NB4 (cell line): Measurements from ENCODE around the gene RBM4B.

ENCODE experiments used
- DNase-seq: peaks from one replicate; pipeline ENCODE4 v3.0.0; 2010; ENCODE audit warnings: low read depth
- H3K4me3 ChIP-seq: one replicate; pipeline ENCODE4 v1.5.1; 2011; ENCODE audit warnings: mild to moderate bottlenecking, low read depth, low read length, moderate library complexity
- MYC ChIP-seq: IDR thresholded peaks from 2 replicates; pipeline ENCODE4 v1.6.1; 2011; ENCODE audit warnings: low read depth, low read length
- POLR2A ChIP-seq: IDR thresholded peaks from 2 replicates; pipeline ENCODE4 v1.6.1; 2011; ENCODE audit warnings: mild to moderate bottlenecking; ENCODE audit not compliant: insufficient read length; ENCODE audit errors: extremely low read depth
- TF ChIP-seq, protein P1 (sequence below): IDR thresholded peaks from 2 replicates; pipeline ENCODE4 v1.6.1; 2011; ENCODE audit warnings: low read depth, low read length
- TF ChIP-seq, protein P2 (sequence below): IDR thresholded peaks from one replicate; pipeline ENCODE4 v1.5.1; 2012; ENCODE audit warnings: low read depth, low read length

RBM4B gene

DNA sequence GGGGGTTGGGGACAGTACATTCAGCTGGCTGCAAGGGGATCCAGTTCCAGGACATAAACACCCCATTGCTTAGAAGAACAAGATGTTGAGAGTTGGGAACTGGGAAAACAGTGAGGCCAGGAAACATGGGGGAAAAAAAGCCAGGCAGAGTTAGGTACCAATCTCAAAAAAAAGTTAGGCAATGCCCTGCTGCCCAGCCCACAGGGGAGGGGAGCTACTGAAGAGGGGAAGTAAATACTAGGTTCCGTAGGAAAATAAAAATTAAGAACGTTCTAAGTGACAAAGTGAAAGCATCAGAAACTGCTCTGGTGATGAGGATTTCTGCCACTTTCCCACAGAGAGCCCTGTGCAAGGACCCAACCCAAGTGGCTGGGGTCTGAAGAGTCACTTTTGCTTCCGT, 39.3 kb upstream of the RBM4B start:
- DNase-seq = no peak
- H3K4me3 ChIP-seq = no peak overlapping the region
- no peak for TF ChIP-seq POLR2A
- TF ChIP-seq, protein P1, sequence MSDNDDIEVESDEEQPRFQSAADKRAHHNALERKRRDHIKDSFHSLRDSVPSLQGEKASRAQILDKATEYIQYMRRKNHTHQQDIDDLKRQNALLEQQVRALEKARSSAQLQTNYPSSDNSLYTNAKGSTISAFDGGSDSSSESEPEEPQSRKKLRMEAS = no peak
- no peak for TF ChIP-seq MYC
- TF ChIP-seq, protein P2, sequence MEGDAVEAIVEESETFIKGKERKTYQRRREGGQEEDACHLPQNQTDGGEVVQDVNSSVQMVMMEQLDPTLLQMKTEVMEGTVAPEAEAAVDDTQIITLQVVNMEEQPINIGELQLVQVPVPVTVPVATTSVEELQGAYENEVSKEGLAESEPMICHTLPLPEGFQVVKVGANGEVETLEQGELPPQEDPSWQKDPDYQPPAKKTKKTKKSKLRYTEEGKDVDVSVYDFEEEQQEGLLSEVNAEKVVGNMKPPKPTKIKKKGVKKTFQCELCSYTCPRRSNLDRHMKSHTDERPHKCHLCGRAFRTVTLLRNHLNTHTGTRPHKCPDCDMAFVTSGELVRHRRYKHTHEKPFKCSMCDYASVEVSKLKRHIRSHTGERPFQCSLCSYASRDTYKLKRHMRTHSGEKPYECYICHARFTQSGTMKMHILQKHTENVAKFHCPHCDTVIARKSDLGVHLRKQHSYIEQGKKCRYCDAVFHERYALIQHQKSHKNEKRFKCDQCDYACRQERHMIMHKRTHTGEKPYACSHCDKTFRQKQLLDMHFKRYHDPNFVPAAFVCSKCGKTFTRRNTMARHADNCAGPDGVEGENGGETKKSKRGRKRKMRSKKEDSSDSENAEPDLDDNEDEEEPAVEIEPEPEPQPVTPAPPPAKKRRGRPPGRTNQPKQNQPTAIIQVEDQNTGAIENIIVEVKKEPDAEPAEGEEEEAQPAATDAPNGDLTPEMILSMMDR = no peak

DNA sequence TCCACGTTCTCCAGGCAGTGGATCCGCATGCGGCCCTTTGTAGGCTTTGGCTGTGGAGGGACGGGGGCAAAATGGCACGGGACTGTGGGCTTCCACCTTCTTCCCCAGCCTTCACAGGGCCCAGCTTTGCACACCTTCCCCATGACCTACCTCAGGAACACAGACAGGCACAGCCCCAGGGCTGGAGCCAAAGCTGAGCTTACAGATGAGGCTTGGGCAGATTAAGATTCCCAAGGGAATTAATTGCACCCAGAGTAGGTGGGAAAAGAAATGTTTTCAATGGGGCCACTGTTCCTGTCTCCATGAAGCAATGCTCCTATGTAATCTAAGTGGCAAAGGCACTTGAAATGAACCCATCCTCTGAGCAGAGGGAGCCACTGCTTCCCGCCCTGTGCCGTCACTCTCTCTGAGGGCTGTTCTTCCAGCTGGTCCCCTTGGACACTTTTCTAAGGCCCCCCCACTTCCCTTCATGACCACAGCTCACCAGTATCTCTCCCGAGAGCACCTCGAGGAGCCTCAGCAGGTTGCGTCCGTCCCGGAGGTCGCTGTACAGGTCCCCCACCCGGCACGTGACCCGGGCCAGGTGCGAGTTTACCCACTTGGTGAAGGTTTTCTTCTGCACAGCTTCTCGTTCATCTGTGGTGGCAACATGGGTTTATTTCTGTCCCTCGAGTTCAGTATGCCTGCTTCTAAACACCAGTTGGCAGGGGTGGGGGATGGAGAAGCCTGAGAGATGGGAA, 37.8 kb upstream of the RBM4B start:
- no peak overlapping the region for H3K4me3 ChIP-seq
- no peak for DNase-seq
- TF ChIP-seq, protein P2 = no peak
- TF ChIP-seq MYC = no peak

DNA sequence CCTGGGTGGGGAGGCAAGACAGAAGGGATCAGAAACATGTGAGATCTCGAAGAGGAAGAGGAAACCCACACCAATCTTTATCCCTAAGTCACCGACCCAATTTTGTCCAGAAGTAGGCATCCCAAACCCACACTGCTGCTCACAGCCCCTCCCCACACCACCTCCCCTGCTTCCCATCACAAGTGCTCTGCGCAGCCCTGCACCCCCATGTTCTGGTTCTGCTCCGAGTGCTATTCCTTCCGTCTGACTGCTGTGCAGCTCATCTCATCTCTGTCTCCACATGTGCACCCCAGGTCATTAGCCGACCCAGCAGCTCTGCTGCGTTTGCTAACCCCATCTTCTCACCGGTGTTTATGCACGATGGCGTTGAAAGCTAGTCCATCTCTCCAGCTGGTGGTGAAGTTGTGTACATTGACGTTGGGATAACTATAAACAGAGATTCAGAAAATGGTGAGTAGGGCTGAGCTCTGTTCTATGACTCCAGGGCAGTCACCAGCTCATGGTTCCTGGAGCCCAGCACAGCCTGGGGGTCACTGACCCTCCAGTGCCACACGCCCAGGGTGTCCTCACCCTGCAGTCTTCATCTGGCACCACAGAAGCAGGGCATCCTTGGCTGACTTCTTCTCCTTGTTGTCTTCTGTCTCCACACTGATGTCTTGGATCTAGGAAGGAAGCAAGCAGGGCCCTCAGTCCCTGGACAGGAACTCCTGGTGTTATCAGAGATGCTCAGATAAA, 36.2 kb upstream of the RBM4B start:
- DNase-seq = no peak
- no peak overlapping the region for H3K4me3 ChIP-seq
- TF ChIP-seq POLR2A = no peak
- TF ChIP-seq MYC = no peak
- TF ChIP-seq, protein P2 = no peak
- TF ChIP-seq, protein P1 = no peak

DNA sequence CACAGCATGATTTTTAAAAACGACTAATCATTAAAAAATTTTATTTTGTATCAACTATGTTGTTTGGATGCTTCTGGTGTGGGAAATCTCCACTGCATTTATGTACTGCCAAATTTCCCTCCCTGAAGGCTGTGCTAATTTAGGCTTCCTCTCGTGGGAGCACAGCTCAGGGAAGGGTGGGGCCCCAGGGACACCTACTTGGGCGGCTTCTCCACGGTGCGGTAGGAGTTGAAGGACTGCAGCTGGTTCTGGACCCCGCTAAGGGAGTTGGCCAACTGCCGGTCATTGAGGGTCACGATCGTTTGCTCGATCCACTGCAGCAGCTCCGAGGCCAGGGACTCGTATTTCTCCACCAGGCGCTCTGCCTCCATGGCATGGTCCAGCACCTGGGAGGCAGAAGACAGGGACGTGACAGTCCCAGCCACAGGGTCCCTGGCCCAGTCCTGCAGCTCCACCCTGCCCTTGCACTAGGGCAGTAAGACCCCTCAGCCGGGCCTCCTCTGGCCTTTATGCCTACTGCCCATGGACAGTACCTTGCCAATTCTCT, 32.8 kb upstream of the RBM4B start:
- DNase-seq = no peak
- no peak for TF ChIP-seq MYC
- TF ChIP-seq POLR2A = no peak
- TF ChIP-seq, protein P1 = no peak
- TF ChIP-seq, protein P2 = no peak

DNA sequence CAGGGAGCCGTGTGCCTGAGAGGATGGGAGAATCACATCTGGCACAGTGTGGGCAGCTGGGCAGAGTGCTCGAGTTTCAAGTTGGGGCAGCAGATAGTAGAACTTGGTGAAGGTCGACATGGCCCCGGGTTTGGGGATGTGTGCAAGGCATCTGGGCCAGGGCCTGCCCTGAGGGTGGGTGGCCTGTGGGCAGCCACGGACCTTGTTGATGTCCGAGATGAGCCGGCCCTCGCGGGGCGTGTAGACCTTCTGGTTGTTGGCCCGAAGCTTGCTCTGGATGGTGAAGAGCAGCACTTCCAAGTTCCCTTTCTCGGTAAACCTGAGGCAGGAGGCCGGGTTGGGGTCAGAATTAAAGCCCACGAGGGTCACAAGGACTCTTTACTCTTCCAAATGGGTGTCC, 31.0 kb upstream of the RBM4B start:
- TF ChIP-seq, protein P1 = no peak
- TF ChIP-seq MYC = no peak
- no peak for TF ChIP-seq POLR2A
- TF ChIP-seq, protein P2 = no peak
- no peak overlapping the region for H3K4me3 ChIP-seq
- no peak for DNase-seq

More for the DNA sequence above, 32.8 kb upstream of the RBM4B start:
- no peak overlapping the region for H3K4me3 ChIP-seq
